ENCODE measurements around the gene GMCL1. TPM values are rescaled to one million over a fixed set of nuclear protein-coding genes. Genes with fewer than 3 reads are reported as not detected.

GMCL1 gene
- total and polyA plus RNA-seq, 2 of the 13 experiments (the other 11 are each of a cell fraction or from before 2014, with no cell fraction given): 18.7 to 24.0 TPM

DNA sequence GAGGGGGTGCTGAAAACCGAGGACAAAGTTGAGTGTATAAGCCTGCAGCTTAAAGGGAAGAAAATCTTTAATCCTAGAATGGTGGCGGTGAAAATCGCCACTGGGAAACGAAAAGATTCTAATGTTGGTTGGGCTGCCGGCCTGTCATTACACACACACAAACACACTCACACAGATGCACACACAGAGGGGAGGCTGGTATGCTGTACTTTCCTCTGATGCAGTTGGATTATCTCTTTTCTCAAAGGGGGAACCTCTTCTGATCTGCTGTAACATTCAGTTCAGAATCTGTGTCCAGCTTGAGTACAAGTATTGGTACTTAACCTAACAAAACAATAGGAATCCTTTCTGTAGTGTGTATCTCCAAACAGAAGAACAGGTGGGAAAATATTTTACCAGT lies 48.5 kb upstream of the GMCL1 start:
- ChIA-PET CTCF (ENCODE audit: low intra/inter-chr PET ratio, low total read pairs) (interaction anchor here (1.7 kb wide), 1 partner anchor 36 kb away, joined by 5 read pairs; no protein-coding TSS in a partner anchor), POLR2A (interaction anchor here (1.0 to 2.6 kb wide), 8 partner anchors 8 to 410 kb away, joined by 3 to 67 read pairs (median 6); partner anchors contain the start of genes ANXA4, C2orf42 and GMCL1)
- peaks cover 6% of the 10 kb centered on the region; the same call in 1 of the 2 replicates for H4K20me1 ChIP-seq (ENCODE audit: insufficient read depth, low read length)
- no peaks in the 10 kb centered on the region for H3K79me2 ChIP-seq (ENCODE audit: insufficient read depth, low read length)
- TSS peak; percentile 74 for BruUV-seq (replicated peaks)
- H3K9me3 ChIP-seq (ENCODE audit: low read length): peaks cover 4% of the 10 kb centered on the region; the same call in 1 of the 2 replicates
- H3K9ac ChIP-seq (ENCODE audit: insufficient read depth, low read depth, low read length): no peak overlapping the region
- no peak overlapping the region for H2AFZ ChIP-seq (ENCODE audit: low read length)
- peak; percentile 59 for ATAC-seq
- 13% methylated on average over 5 of the region's 5 CpGs for WGBS (ENCODE audit: low lambda C conversion rate)
- FAIRE-seq: no peak
- in situ Hi-C loops (cut with HindIII; ENCODE audit: extremely low pct_ligation_motif_present, low pct_unique_long_range_greater_than_20kb): no loop called here
- peak overlapping the region in 2 of 3 experiments; percentile 14 to 26; a peak in 2 of 6 replicates for H3K4me3 ChIP-seq (replicated peaks in 1 of 3; ENCODE audit: insufficient read depth in 1 of 3, low read depth in 2 of 3, low read length in 3 of 3)
- peak overlapping the region; percentile 58 for H3K4me2 ChIP-seq (ENCODE audit: low read depth, low read length)
- H3K27me3 ChIP-seq (ENCODE audit: control insufficient read depth in 1 of 2, insufficient read depth in 2 of 2, low read length in 2 of 2): no peaks in the 10 kb centered on the region
- H3K4me1 ChIP-seq (ENCODE audit: insufficient read depth, low read length): peaks cover 59% of the 10 kb centered on the region
- peak overlapping the region; percentile 66 for H3K27ac ChIP-seq (ENCODE audit: extremely low read length, insufficient read depth, low read length)
- DNase-seq (ENCODE audit: low spot score): peak; percentile 30
- intact Hi-C loops (cut with micrococcal nuclease; ENCODE audit: unreplicated experiment): loop anchor here (1.0 to 5.0 kb wide), 4 partner anchors 8 to 38 kb away; partner anchors contain the start of gene ANXA4
- H3K36me3 ChIP-seq (replicated peaks in 1 of 2; ENCODE audit: control insufficient read depth in 1 of 2, insufficient read depth in 2 of 2, low read length in 2 of 2): peaks cover 4 to 18% of the 10 kb centered on the region in 2 experiments; a peak in 3 of 5 replicates
- no peak for TF ChIP-seq CCAR2 (optimal IDR thresholded peaks at IDR 0.05; ENCODE audit: low read depth, low read length)
- TF ChIP-seq ATF7-NPFF (CRISPR knock-in tag; IDR thresholded peaks at IDR 0.05; ENCODE audit: low read depth): no peak
- no peak for TF ChIP-seq CBX2 (IDR thresholded peaks at IDR 0.05; ENCODE audit: low read depth, low read length)
- no peak for TF ChIP-seq CBX2 (CRISPR knock-in tag; IDR thresholded peaks at IDR 0.05; ENCODE audit: low read depth)
- TF ChIP-seq GATA4 (IDR thresholded peaks at IDR 0.05; ENCODE audit: borderline replicate concordance, low read depth): no peak
- no peak for TF ChIP-seq ZSCAN21 (CRISPR knock-in tag; IDR thresholded peaks at IDR 0.05; ENCODE audit: borderline replicate concordance)
- TF ChIP-seq, protein P1, sequence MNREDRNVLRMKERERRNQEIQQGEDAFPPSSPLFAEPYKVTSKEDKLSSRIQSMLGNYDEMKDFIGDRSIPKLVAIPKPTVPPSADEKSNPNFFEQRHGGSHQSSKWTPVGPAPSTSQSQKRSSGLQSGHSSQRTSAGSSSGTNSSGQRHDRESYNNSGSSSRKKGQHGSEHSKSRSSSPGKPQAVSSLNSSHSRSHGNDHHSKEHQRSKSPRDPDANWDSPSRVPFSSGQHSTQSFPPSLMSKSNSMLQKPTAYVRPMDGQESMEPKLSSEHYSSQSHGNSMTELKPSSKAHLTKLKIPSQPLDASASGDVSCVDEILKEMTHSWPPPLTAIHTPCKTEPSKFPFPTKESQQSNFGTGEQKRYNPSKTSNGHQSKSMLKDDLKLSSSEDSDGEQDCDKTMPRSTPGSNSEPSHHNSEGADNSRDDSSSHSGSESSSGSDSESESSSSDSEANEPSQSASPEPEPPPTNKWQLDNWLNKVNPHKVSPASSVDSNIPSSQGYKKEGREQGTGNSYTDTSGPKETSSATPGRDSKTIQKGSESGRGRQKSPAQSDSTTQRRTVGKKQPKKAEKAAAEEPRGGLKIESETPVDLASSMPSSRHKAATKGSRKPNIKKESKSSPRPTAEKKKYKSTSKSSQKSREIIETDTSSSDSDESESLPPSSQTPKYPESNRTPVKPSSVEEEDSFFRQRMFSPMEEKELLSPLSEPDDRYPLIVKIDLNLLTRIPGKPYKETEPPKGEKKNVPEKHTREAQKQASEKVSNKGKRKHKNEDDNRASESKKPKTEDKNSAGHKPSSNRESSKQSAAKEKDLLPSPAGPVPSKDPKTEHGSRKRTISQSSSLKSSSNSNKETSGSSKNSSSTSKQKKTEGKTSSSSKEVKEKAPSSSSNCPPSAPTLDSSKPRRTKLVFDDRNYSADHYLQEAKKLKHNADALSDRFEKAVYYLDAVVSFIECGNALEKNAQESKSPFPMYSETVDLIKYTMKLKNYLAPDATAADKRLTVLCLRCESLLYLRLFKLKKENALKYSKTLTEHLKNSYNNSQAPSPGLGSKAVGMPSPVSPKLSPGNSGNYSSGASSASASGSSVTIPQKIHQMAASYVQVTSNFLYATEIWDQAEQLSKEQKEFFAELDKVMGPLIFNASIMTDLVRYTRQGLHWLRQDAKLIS (CRISPR knock-in tag; IDR thresholded peaks at IDR 0.05): no peak
- TF ChIP-seq, protein P2, sequence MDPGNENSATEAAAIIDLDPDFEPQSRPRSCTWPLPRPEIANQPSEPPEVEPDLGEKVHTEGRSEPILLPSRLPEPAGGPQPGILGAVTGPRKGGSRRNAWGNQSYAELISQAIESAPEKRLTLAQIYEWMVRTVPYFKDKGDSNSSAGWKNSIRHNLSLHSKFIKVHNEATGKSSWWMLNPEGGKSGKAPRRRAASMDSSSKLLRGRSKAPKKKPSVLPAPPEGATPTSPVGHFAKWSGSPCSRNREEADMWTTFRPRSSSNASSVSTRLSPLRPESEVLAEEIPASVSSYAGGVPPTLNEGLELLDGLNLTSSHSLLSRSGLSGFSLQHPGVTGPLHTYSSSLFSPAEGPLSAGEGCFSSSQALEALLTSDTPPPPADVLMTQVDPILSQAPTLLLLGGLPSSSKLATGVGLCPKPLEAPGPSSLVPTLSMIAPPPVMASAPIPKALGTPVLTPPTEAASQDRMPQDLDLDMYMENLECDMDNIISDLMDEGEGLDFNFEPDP (CRISPR knock-in tag; conservative IDR thresholded peaks at IDR 0.05): 0 out of 2 replicates have a peak, but pooled peaks have one; percentile 32
- TF ChIP-seq, protein P3, sequence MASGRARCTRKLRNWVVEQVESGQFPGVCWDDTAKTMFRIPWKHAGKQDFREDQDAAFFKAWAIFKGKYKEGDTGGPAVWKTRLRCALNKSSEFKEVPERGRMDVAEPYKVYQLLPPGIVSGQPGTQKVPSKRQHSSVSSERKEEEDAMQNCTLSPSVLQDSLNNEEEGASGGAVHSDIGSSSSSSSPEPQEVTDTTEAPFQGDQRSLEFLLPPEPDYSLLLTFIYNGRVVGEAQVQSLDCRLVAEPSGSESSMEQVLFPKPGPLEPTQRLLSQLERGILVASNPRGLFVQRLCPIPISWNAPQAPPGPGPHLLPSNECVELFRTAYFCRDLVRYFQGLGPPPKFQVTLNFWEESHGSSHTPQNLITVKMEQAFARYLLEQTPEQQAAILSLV (CRISPR knock-in tag; IDR thresholded peaks at IDR 0.05; ENCODE audit: borderline replicate concordance): no peak
- TF ChIP-seq ZNF24 (IDR thresholded peaks at IDR 0.05): no peak
- TF ChIP-seq, protein P4, sequence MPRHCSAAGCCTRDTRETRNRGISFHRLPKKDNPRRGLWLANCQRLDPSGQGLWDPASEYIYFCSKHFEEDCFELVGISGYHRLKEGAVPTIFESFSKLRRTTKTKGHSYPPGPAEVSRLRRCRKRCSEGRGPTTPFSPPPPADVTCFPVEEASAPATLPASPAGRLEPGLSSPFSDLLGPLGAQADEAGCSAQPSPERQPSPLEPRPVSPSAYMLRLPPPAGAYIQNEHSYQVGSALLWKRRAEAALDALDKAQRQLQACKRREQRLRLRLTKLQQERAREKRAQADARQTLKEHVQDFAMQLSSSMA (CRISPR knock-in tag; IDR thresholded peaks at IDR 0.05): no peak
- TF ChIP-seq MIXL1 (CRISPR knock-in tag; IDR thresholded peaks at IDR 0.05): no peak
- TF ChIP-seq, protein P5, sequence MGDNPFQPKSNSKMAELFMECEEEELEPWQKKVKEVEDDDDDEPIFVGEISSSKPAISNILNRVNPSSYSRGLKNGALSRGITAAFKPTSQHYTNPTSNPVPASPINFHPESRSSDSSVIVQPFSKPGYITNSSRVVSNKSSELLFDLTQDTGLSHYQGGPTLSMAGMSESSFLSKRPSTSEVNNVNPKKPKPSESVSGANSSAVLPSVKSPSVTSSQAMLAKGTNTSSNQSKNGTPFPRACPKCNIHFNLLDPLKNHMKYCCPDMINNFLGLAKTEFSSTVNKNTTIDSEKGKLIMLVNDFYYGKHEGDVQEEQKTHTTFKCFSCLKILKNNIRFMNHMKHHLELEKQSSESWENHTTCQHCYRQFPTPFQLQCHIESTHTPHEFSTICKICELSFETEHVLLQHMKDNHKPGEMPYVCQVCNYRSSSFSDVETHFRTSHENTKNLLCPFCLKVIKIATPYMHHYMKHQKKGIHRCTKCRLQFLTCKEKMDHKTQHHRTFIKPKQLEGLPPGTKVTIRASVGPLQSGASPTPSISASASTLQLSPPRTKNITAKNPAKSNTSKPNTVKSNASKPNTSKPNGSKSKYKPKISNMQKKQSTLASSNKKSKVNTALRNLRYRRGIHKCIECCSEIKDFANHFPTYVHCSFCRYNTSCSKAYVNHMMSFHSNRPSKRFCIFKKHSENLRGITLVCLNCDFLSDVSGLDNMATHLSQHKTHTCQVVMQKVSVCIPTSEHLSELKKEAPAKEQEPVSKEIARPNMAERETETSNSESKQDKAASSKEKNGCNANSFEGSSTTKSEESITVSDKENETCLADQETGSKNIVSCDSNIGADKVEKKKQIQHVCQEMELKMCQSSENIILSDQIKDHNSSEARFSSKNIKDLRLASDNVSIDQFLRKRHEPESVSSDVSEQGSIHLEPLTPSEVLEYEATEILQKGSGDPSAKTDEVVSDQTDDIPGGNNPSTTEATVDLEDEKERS (CRISPR knock-in tag; IDR thresholded peaks at IDR 0.05): peak; percentile 8; the same call in 1 of the 2 replicates
